GM18499 (cell line): ENCODE data around the gene CHRDL2.
"Not testable (repeated sequence)": the region's sequence is repeated elsewhere in the genome, so short reads cannot be mapped to it uniquely, and the experiment has no call there.

Source experiments
- ATAC-seq: cut with Tn5 transposase; IDR thresholded peaks from one replicate; pipeline ENCODE4 v1.9.1; 2021; ENCODE audit warnings: moderate number of reproducible peaks; ENCODE audit not compliant: insufficient read depth, unreplicated experiment

Gene CHRDL2

GRCh38 chr11:74673693-74674360 is 57.4 kb downstream of the CHRDL2 start:
- ATAC-seq = no peak

- ATAC-seq = no peak
Observed at GRCh38 chr11:74672956-74673692, 58.1 kb downstream of the CHRDL2 start.

- ATAC-seq = no peak
Observed at GRCh38 chr11:74672332-74672955, 58.8 kb downstream of the CHRDL2 start.

GRCh38 chr11:74671520-74672196 is 59.6 kb downstream of the CHRDL2 start:
- no peak for ATAC-seq

- no peak for ATAC-seq
Observed at GRCh38 chr11:74670171-74670570, 61.1 kb downstream of the CHRDL2 start.

- no peak for ATAC-seq
Observed at GRCh38 chr11:74669211-74670160, 61.7 kb downstream of the CHRDL2 start.

GRCh38 chr11:74663315-74663714 is 67.9 kb downstream of the CHRDL2 start:
- ATAC-seq = no peak

- ATAC-seq = no peak
Observed at GRCh38 chr11:74662487-74663103, 68.6 kb downstream of the CHRDL2 start.

- not testable (repeated sequence) for ATAC-seq
Observed at GRCh38 chr11:74659124-74659523, 72.1 kb downstream of the CHRDL2 start.

GRCh38 chr11:74654976-74655375 is 76.2 kb downstream of the CHRDL2 start:
- ATAC-seq = no peak

- no peak for ATAC-seq
Observed at GRCh38 chr11:74650498-74650897, 80.7 kb downstream of the CHRDL2 start.

- ATAC-seq = no peak
Observed at GRCh38 chr11:74648894-74649293, 82.3 kb downstream of the CHRDL2 start.

GRCh38 chr11:74647831-74648230 is 83.4 kb downstream of the CHRDL2 start:
- ATAC-seq = no peak

- ATAC-seq = no peak
Observed at GRCh38 chr11:74647404-74647803, 83.8 kb downstream of the CHRDL2 start.

- no peak for ATAC-seq
Observed at GRCh38 chr11:74646954-74647353, 84.3 kb downstream of the CHRDL2 start.
